Pancreas (tissue), 10 donors: ENCODE data around the gene BUD23. TPM values are rescaled to one million over a fixed set of nuclear protein-coding genes. Genes with fewer than 3 reads are reported as not detected.

ENCODE experiments used
- ATAC-seq, 4 donors: fragments of 200-7000 bp; cut with Tn5 transposase; one replicate each; pipeline versions ENCODE4 v1.8.0 to v1.9.1; 2020; ENCODE audit warnings: mild to moderate bottlenecking in 4 of 4, moderate library complexity in 4 of 4
- DNase-seq, 6 donors: peaks; one replicate each; pipeline ENCODE4 v3.0.0-alpha.2; 2020
- FAIRE-seq: peaks from 2 replicates; lab custom pipeline; 2012; peaks lifted over from hg19 to GRCh38; lab: Jason Lieb, UNC
- H3K27ac ChIP-seq, 4 donors: fragments of 200-600 bp; sonication (generic); 1 replicate in 3 of 4; 2 replicates in 1 of 4; pipeline versions ENCODE4 v1.5.0 to v1.8.0; 2020
- H3K27me3 ChIP-seq, 4 donors: fragments of 200-600 bp; one replicate each; pipeline ENCODE4 v1.8.0; 2021
- H3K36me3 ChIP-seq, 3 donors: fragments of 200-600 bp; sonication (generic) in 1 of 3; one replicate each; pipeline versions ENCODE4 v1.5.0 to v1.8.0; 2020 to 2021
- H3K4me1 ChIP-seq, 3 donors: fragments of 200-600 bp; one replicate each; pipeline ENCODE4 v1.8.0; 2021
- H3K4me3 ChIP-seq, 4 donors: fragments of 200-600 bp; sonication (generic) in 2 of 4; one replicate each; pipeline versions ENCODE4 v1.5.0 to v1.8.0; 2020 to 2021
- H3K9me3 ChIP-seq, 4 donors: fragments of 200-600 bp; one replicate each; pipeline ENCODE4 v1.8.0; 2021
- WGBS, 2 donors: extraction: QIAGEN DNeasy Blood & Tissue Kit; methylation state at CpG; one replicate each; pipeline ENCODE4 v1.1.7; 2013; 5-methylcytosine and 5-hydroxymethylcytosine counted together
- intact Hi-C, 3 donors: fragments of 100-400 bp; cut with DNase I; formaldehyde crosslinking; loops; one replicate each; pipeline versions ENCODE4 v1.11.1 to v1.14.2; 2022
- polyA plus RNA-seq, 2 donors: library from polyadenylated mRNA; stranded (reverse); fragments of 200-250 nt; gene quantifications; one replicate each; pipeline ENCODE4 v1.2.3, GENCODE V29; 2013
- total RNA-seq, 6 donors: library from RNA; stranded (reverse); fragmentation: NEBNext Ultra II Directional in 4 of 6; extraction: Animal tissue kit (Norgen Biotek cat#: 25700) in 4 of 6; gene quantifications; one replicate each; pipeline versions ENCODE4 v1.2.1 to v1.2.4, GENCODE V29; 2021 to 2023
- TF ChIP-seq, protein P1 (sequence below), 4 donors: fragments of 200-600 bp; sonication (generic) in 3 of 4; IDR thresholded peaks; one replicate each; pipeline versions ENCODE4 v1.5.0 to v1.8.0; 2021; ENCODE audit warnings: antibody characterized with exemption in 4 of 4
- donor health status: healthy with polysubstance abuse.
- donor health status: DM: no; HTN: no; CAD: no; lungs with moderate emphysema.
- donor health status: DM: no; HTN: no; CAD: no.
- donor health status: control.
- donor health status: control.
- donor health status: Bipolar disorder and iron deficiency.
- donor health status: DM: yes; HTN: yes; CAD: no.
- donor health status: DM: no; HTN: no; CAD: no.
- donor health status: DM: no; HTN: no; CAD: no.
- donor health status: DM: yes; HTN: yes; CAD: no.

Gene BUD23
- total and polyA plus RNA-seq, 8 donors = 26.9 to 62.9 (median 35.7) TPM

GRCh38 chr7:73642834-73643233, 40.6 kb upstream of the BUD23 start:
- no peaks in the 10 kb centered on the region for H3K27me3 ChIP-seq

GRCh38 chr7:73644688-73645286, 38.6 kb upstream of the BUD23 start:
- Histone ChIP-seq H3K27me3 (no peaks in the 10 kb centered on the region), H3K36me3 (no peaks in the 10 kb centered on the region), H3K27ac (no peak overlapping the region), H3K4me1 (no peaks in the 10 kb centered on the region), H3K4me3 (no peak overlapping the region), H3K9me3 (no peaks in the 10 kb centered on the region)
- FAIRE-seq (no peak), ATAC-seq (no peak), DNase-seq (no peak)
- TF ChIP-seq, protein P1, sequence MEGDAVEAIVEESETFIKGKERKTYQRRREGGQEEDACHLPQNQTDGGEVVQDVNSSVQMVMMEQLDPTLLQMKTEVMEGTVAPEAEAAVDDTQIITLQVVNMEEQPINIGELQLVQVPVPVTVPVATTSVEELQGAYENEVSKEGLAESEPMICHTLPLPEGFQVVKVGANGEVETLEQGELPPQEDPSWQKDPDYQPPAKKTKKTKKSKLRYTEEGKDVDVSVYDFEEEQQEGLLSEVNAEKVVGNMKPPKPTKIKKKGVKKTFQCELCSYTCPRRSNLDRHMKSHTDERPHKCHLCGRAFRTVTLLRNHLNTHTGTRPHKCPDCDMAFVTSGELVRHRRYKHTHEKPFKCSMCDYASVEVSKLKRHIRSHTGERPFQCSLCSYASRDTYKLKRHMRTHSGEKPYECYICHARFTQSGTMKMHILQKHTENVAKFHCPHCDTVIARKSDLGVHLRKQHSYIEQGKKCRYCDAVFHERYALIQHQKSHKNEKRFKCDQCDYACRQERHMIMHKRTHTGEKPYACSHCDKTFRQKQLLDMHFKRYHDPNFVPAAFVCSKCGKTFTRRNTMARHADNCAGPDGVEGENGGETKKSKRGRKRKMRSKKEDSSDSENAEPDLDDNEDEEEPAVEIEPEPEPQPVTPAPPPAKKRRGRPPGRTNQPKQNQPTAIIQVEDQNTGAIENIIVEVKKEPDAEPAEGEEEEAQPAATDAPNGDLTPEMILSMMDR (IDR thresholded peaks at IDR 0.05) = no peak
- 78 to 80% methylated on average over 5 of the region's 5 CpGs for WGBS, 2 donors
- intact Hi-C loops = no loop called here

More at GRCh38 chr7:73642834-73643233, 40.6 kb upstream of the BUD23 start:
- Histone ChIP-seq H3K36me3 (no peaks in the 10 kb centered on the region), H3K27ac (no peak overlapping the region), H3K9me3 (no peaks in the 10 kb centered on the region), H3K4me1 (no peaks in the 10 kb centered on the region), H3K4me3 (no peak overlapping the region)
- no peak for ATAC-seq
- intact Hi-C loops = no loop called here
- TF ChIP-seq, protein P1 (IDR thresholded peaks at IDR 0.05) = no peak
- FAIRE-seq = no peak
- DNase-seq = no peak
- 40 to 53% methylated on average over 2 of the region's 2 CpGs for WGBS, 2 donors

GRCh38 chr7:73645643-73646174, 37.7 kb upstream of the BUD23 start:
- Histone ChIP-seq H3K4me3 (no peak overlapping the region), H3K4me1 (no peaks in the 10 kb centered on the region), H3K27ac (no peak overlapping the region), H3K9me3 (no peaks in the 10 kb centered on the region), H3K36me3 (no peaks in the 10 kb centered on the region), H3K27me3 (no peaks in the 10 kb centered on the region)
- WGBS, 2 donors = 16 to 29% methylated on average over 4 of the region's 4 CpGs
- FAIRE-seq = no peak
- no peak for DNase-seq
- peak in 1 of 4 donors; percentile 16 for ATAC-seq
- TF ChIP-seq, protein P1 (IDR thresholded peaks at IDR 0.05) = no peak
- intact Hi-C loops = no loop called here

- peak overlapping the region in 2 of 4 donors; percentile 43 to 55 for H3K4me3 ChIP-seq
- WGBS, 2 donors = 58 to 59% methylated on average over 14 to 16 of the region's 16 CpGs
- H3K27me3 ChIP-seq = no peaks in the 10 kb centered on the region
- intact Hi-C loops = no loop called here
- ATAC-seq (no peak), FAIRE-seq (no peak), DNase-seq (no peak)
- TF ChIP-seq, protein P1 (IDR thresholded peaks at IDR 0.05) = no peak
- no peaks in the 10 kb centered on the region for H3K36me3 ChIP-seq
- H3K27ac ChIP-seq = no peak overlapping the region
- H3K9me3 ChIP-seq = no peaks in the 10 kb centered on the region
- no peaks in the 10 kb centered on the region for H3K4me1 ChIP-seq
Observed at GRCh38 chr7:73646785-73647724, 36.3 kb upstream of the BUD23 start.
